IMR-90 (cell line): Measurements from ENCODE around the gene FGF21. TPM values are rescaled to one million over a fixed set of nuclear protein-coding genes. Genes with fewer than 3 reads are reported as not detected.

Experiments
- ATAC-seq: fragments of 200-7000 bp; cut with Tn5 transposase; 2 replicates; pipeline ENCODE4 v1.9.1; 2020; ENCODE audit warnings: low read depth, mild to moderate bottlenecking, moderate library complexity
- BruUV-seq: library from RNA; stranded (reverse); fragments of 400-500 nt; replicated peaks from 2 replicates; lab custom pipeline; 2021; lab: Mats Ljungman, UMichigan
- CTCF ChIA-PET: fragments of 300-600 bp; formaldehyde crosslinking; extraction: SDS; loops from one replicate; lab custom pipeline; 2021; ENCODE audit warnings: antibody characterized with exemption; lab: Yijun Ruan, JAX
- POLR2A ChIA-PET: fragments of 300-600 bp; sonication (Branson Sonifier 250); formaldehyde crosslinking; loops from one replicate; lab custom pipeline; 2022; ENCODE audit warnings: antibody characterized with exemption; ENCODE audit not compliant: unreplicated experiment; lab: Charles Lee
- DNase-seq: peaks from one replicate; pipeline ENCODE4 v3.0.0; 2013
- H2AFZ ChIP-seq: replicated peaks from 2 replicates; pipeline ENCODE3; 2013; ENCODE audit warnings: low read length, mild to moderate bottlenecking; ENCODE audit not compliant: poor library complexity
- H2AK5ac ChIP-seq: 2 replicates; pipeline ENCODE4 v1.6.1; 2013; ENCODE audit warnings: low read depth, low read length, inconsistent platforms
- H2AK9ac ChIP-seq: replicated peaks from 2 replicates; pipeline ENCODE3; 2013; ENCODE audit warnings: mild to moderate bottlenecking, low read depth, low read length, moderate library complexity; ENCODE audit not compliant: poor library complexity
- H2BK120ac ChIP-seq: 2 replicates; pipeline ENCODE4 v1.6.1; 2013; ENCODE audit warnings: low read depth, low read length, inconsistent platforms
- H2BK15ac ChIP-seq: 3 replicates; pipeline ENCODE4 v1.6.1; 2013; ENCODE audit warnings: low read depth, low read length, inconsistent platforms
- H2BK20ac ChIP-seq: 2 replicates; pipeline ENCODE4 v1.6.1; 2013; ENCODE audit warnings: low read depth, mild to moderate bottlenecking, inconsistent platforms, low read length, moderate library complexity
- H2BK5ac ChIP-seq: 2 replicates; pipeline ENCODE4 v1.6.1; 2013; ENCODE audit warnings: mild to moderate bottlenecking, low read depth, low read length, inconsistent platforms; ENCODE audit not compliant: poor library complexity, severe bottlenecking
- H3K14ac ChIP-seq: replicated peaks from 2 replicates; pipeline ENCODE4 v1.6.1; 2013; ENCODE audit warnings: low read depth, low read length, inconsistent platforms
- H3K18ac ChIP-seq: 2 replicates; pipeline ENCODE4 v1.6.1; 2013; ENCODE audit warnings: low read depth, low read length, control low read depth
- H3K23ac ChIP-seq: 2 replicates; pipeline ENCODE4 v1.6.1; 2013; ENCODE audit warnings: low read depth, low read length, inconsistent platforms
- H3K27ac ChIP-seq: 2 replicates; pipeline ENCODE4 v1.5.1; 2013; ENCODE audit warnings: mild to moderate bottlenecking, control low read depth, low read length; ENCODE audit not compliant: insufficient read depth
- H3K27me3 ChIP-seq: 2 replicates; pipeline ENCODE4 v1.6.1; 2013; ENCODE audit warnings: low read length; ENCODE audit not compliant: control insufficient read depth, insufficient read depth
- H3K36me3 ChIP-seq: 2 replicates; pipeline ENCODE4 v1.6.1; 2013; ENCODE audit warnings: low read length, mixed read lengths; ENCODE audit not compliant: control insufficient read depth, insufficient read depth
- H3K4ac ChIP-seq: 2 replicates; pipeline ENCODE4 v1.6.1; 2013; ENCODE audit warnings: low read depth, low read length, inconsistent platforms
- H3K4me1 ChIP-seq: 2 replicates; pipeline ENCODE4 v1.6.1; 2013; ENCODE audit warnings: low read length, mixed read lengths; ENCODE audit not compliant: control insufficient read depth, insufficient read depth
- H3K4me2 ChIP-seq: 2 replicates; pipeline ENCODE4 v1.6.1; 2013; ENCODE audit warnings: low read depth, mild to moderate bottlenecking, control low read depth, low read length, moderate library complexity
- H3K4me3 ChIP-seq: 2 replicates; pipeline ENCODE4 v1.5.1; 2013; ENCODE audit warnings: low read depth, mild to moderate bottlenecking, control low read depth, low read length, moderate library complexity; ENCODE audit not compliant: insufficient read depth
- H3K56ac ChIP-seq: 2 replicates; pipeline ENCODE4 v1.6.1; 2013; ENCODE audit warnings: low read length, inconsistent platforms; ENCODE audit not compliant: insufficient read depth; ENCODE audit errors: extremely low read depth
- H3K79me1 ChIP-seq, 2 experiments: 2 replicates each; pipeline ENCODE4 v1.6.1; 2013; ENCODE audit warnings: low read length in 2 of 2, inconsistent platforms in 1 of 2, low read depth in 1 of 2
- H3K9ac ChIP-seq: 2 replicates; pipeline ENCODE4 v1.6.1; 2013; ENCODE audit warnings: low read depth, low read length, control low read depth
- H3K9me1 ChIP-seq: 2 replicates; pipeline ENCODE4 v1.6.1; 2013; ENCODE audit warnings: low read length, inconsistent platforms; ENCODE audit not compliant: insufficient read depth
- H3K9me3 ChIP-seq: 2 replicates; pipeline ENCODE4 v1.6.1; 2013; ENCODE audit warnings: low read length; ENCODE audit not compliant: control insufficient read depth, insufficient read depth
- H4K20me1 ChIP-seq: 2 replicates; pipeline ENCODE4 v1.6.1; 2013; ENCODE audit warnings: low read length, inconsistent platforms; ENCODE audit not compliant: insufficient read depth
- H4K5ac ChIP-seq: 2 replicates; pipeline ENCODE4 v1.6.1; 2013; ENCODE audit warnings: mild to moderate bottlenecking, low read depth, low read length, control low read depth
- H4K8ac ChIP-seq, 2 experiments: 2 replicates each; pipeline ENCODE4 v1.6.1; 2013; ENCODE audit warnings: low read depth in 2 of 2, low read length in 2 of 2, control low read depth in 1 of 2, inconsistent platforms in 1 of 2
- H4K91ac ChIP-seq: 2 replicates; pipeline ENCODE4 v1.6.1; 2013; ENCODE audit warnings: low read depth, low read length, inconsistent platforms; ENCODE audit not compliant: insufficient read depth
- CTCF ChIP-seq: conservative IDR thresholded peaks from 2 replicates; pipeline ENCODE4 v1.5.1; 2012; ENCODE audit warnings: mild to moderate bottlenecking, low read depth, low read length, improper control_type of control experiment
- RAD21 ChIP-seq: IDR thresholded peaks from 2 replicates; pipeline ENCODE4 v1.6.1; 2012; ENCODE audit warnings: low read length, improper control_type of control experiment
- RCOR1 ChIP-seq: IDR thresholded peaks from 2 replicates; pipeline ENCODE4 v1.6.1; 2012; ENCODE audit warnings: mild to moderate bottlenecking, low read length, improper control_type of control experiment; ENCODE audit not compliant: insufficient replicate concordance
- RFX5 ChIP-seq: IDR thresholded peaks from 2 replicates; pipeline ENCODE4 v1.8.0; 2012; ENCODE audit warnings: low read depth, mild to moderate bottlenecking, low read length, moderate library complexity
- USF2 ChIP-seq: fragments of 150-350 bp; IDR thresholded peaks from 2 replicates; pipeline ENCODE4 v1.6.1; 2017; ENCODE audit warnings: mild to moderate bottlenecking, antibody characterized with exemption, low read length, low read depth
- WGBS, 2 experiments: methylation state at CpG; one replicate each; pipeline versions ENCODE4 v1.1.5 to v1.1.7; 2013; ENCODE audit warnings: missing lambda C conversion rate in 2 of 2; ENCODE audit not compliant: insufficient read length in 1 of 2; ENCODE audit errors: extremely low coverage in 2 of 2; 5-methylcytosine and 5-hydroxymethylcytosine counted together
- dilution Hi-C: fragments of 300-500 bp; cut with HindIII; formaldehyde crosslinking; loops from one replicate; pipeline ENCODE4 v1.14.3; 2018; ENCODE audit warnings: low sequenced_read_pairs; ENCODE audit not compliant: unreplicated experiment
- in situ Hi-C: fragments of 300-500 bp; cut with MboI; formaldehyde crosslinking; loops from 3 replicates; pipeline ENCODE4 v1.14.3; 2019; ENCODE audit warnings: low sequenced_read_pairs, inconsistent platforms, mixed read lengths
- intact Hi-C: fragments of 100-400 bp; cut with micrococcal nuclease; formaldehyde crosslinking; loops from 2 replicates; pipeline ENCODE4 v1.10.0; 2022
- polyA plus RNA-seq, 3 experiments: library from polyadenylated mRNA; depleted of rRNA; stranded (reverse); fragments of >200 nt; gene quantifications; 2 replicates each; pipeline ENCODE4 v1.2.3, GENCODE V29; 2012; ENCODE audit warnings: low replicate concordance in 1 of 3
- total RNA-seq: library from RNA; depleted of rRNA; stranded (reverse); fragments of >200 nt; gene quantifications from 2 replicates; pipeline ENCODE4 v1.2.3, GENCODE V29; 2012
- TF ChIP-seq, protein P1 (sequence below): fragments of 150-350 bp; IDR thresholded peaks from 2 replicates; pipeline ENCODE4 v1.6.1; 2016; ENCODE audit warnings: low read depth, mild to moderate bottlenecking, low read length, moderate library complexity, borderline replicate concordance

Gene FGF21
- total and polyA plus RNA-seq, 2 of the 4 experiments (the other 2 are of a cell fraction), result not detected

DNA sequence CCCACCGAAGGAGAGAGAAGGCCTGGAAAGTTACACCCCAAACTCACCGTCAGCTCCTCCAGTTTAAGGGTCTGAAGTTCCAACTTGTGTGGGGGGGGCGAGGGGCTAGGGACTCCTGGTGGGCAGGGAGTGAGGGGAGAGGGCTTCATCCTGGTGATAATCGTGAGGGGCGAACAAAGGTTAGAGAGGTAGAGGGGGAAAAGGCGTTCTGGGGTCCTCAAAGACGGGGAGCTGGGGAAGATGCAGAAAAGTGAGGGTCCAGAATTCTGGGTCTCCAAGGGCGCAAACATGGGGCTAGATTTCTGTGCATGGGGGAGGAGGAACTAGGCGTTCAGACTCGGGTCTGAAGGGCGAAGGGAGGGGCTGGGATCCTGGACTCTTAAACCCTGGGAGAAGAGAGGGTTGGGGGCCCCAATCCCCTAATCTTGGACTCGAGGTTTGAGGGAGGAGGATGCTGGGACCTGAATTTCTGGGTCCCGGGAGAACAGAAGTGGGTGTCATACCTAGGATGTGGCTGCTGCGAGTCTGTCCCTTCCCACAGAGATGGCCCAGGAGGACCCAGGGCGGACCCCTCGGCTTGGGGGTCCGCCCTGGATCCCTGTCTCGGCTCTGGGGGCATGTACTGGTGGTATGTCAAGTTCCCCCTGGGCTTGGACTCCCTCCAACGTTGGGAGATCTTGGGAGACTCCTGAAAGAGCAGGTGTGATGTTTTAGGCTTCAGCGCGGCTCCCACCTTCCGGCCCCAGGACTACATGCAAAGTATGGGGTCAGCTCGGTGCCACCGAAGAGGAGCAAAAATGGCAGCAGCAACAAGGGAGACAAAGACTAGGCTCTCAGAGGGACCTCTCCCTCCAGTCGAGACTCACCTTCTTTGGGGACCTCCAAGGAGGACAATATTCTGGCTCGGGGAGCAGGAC lies 40.3 kb upstream of the FGF21 start:
- peaks cover 15% of the 10 kb centered on the region for H3K4me1 ChIP-seq
- no peak for ATAC-seq
- no peaks in the 10 kb centered on the region for H4K20me1 ChIP-seq
- H3K4ac ChIP-seq, result peak overlapping the region; percentile 78
- ChIA-PET CTCF (interaction anchor here (1.5 kb wide), 1 partner anchor 39 kb away, joined by 3 read pairs; no protein-coding TSS in a partner anchor), POLR2A (no interaction called here)
- H2AK5ac ChIP-seq, result peak overlapping the region; percentile 97
- H3K9ac ChIP-seq, result peak overlapping the region; percentile 77
- intact Hi-C loops (loop anchor here (2.0 kb wide), 1 partner anchor 40 kb away; no protein-coding TSS in a partner anchor), dilution Hi-C loops (no loop called here), in situ Hi-C loops (no loop called here)
- peak overlapping the region; percentile 46 for H2BK5ac ChIP-seq
- H3K79me1 ChIP-seq, result peaks cover 6 to 32% of the 10 kb centered on the region in 2 experiments; a peak in 3 of 4 replicates
- H2AK9ac ChIP-seq, result peak overlapping the region; percentile 87
- H4K5ac ChIP-seq, result peak overlapping the region; percentile 27
- H3K4me3 ChIP-seq, result peak overlapping the region; percentile 52
- H2BK120ac ChIP-seq, result peak overlapping the region; percentile 62
- peak overlapping the region; percentile 73 for H3K14ac ChIP-seq
- H3K18ac ChIP-seq, result peak overlapping the region; percentile 18
- H3K36me3 ChIP-seq, result no peaks in the 10 kb centered on the region
- 67% methylated on average over 9 of the region's 26 CpGs; no CpG with 5 or more reads in 1 of the 2 experiments for WGBS, 2 experiments
- BruUV-seq, result no TSS peak
- peak overlapping the region; percentile 66 for H3K56ac ChIP-seq
- peak overlapping the region; percentile 92; the same call in 1 of the 3 replicates for H2BK15ac ChIP-seq
- H3K27ac ChIP-seq, result peak overlapping the region; percentile 86
- peak overlapping the region; percentile 92 to 99 for H4K8ac ChIP-seq
- H3K4me2 ChIP-seq, result peak overlapping the region; percentile 87
- peak overlapping the region; percentile 34 for H3K23ac ChIP-seq
- peaks cover 7% of the 10 kb centered on the region; the same call in 1 of the 2 replicates for H3K9me1 ChIP-seq
- H2AFZ ChIP-seq, result peak overlapping the region; percentile 85
- no peak overlapping the region for H2BK20ac ChIP-seq
- no peak for TF ChIP-seq USF2
- TF ChIP-seq RCOR1, result no peak
- no peak for TF ChIP-seq RFX5
- TF ChIP-seq CTCF, result no peak
- TF ChIP-seq RAD21, result no peak
- TF ChIP-seq, protein P1, sequence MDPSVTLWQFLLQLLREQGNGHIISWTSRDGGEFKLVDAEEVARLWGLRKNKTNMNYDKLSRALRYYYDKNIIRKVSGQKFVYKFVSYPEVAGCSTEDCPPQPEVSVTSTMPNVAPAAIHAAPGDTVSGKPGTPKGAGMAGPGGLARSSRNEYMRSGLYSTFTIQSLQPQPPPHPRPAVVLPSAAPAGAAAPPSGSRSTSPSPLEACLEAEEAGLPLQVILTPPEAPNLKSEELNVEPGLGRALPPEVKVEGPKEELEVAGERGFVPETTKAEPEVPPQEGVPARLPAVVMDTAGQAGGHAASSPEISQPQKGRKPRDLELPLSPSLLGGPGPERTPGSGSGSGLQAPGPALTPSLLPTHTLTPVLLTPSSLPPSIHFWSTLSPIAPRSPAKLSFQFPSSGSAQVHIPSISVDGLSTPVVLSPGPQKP, result no peak
- H3K27me3 ChIP-seq, result no peaks in the 10 kb centered on the region
- H3K9me3 ChIP-seq, result no peaks in the 10 kb centered on the region
- no peak for DNase-seq
- peak overlapping the region; percentile 70 for H4K91ac ChIP-seq
